Activated B cell treated with CpG ODN at 0.5 μM for 24 hours (primary cell): ENCODE measurements around the gene MILR1. TPM values are rescaled to one million over a fixed set of nuclear protein-coding genes. Genes with fewer than 3 reads are reported as not detected.
"Not testable (repeated sequence)": the region's sequence is repeated elsewhere in the genome, so short reads cannot be mapped to it uniquely, and the experiment has no call there.

Experiments used
- ATAC-seq: fragments of 200-7000 bp; cut with Tn5 transposase; one replicate; pipeline ENCODE4 v1.10.0; 2021; ENCODE audit warnings: low read depth, mild to moderate bottlenecking, moderate library complexity
- CTCF ChIA-PET: fragments of 350-600 bp; sonication (Branson Sonifier 250); formaldehyde crosslinking; loops from one replicate; lab custom pipeline; 2021; ENCODE audit warnings: antibody characterized with exemption; lab: Charles Lee
- POLR2A ChIA-PET: fragments of 350-600 bp; sonication (Branson Sonifier 250); formaldehyde crosslinking; loops from one replicate; lab custom pipeline; 2021; ENCODE audit warnings: antibody characterized with exemption; lab: Charles Lee
- DNase-seq: peaks from one replicate; pipeline ENCODE4 v3.0.0; 2022
- H3K27ac Mint-ChIP-seq: one replicate; pipeline ENCODE4 v1.8.0; 2020; ENCODE audit warnings: mixed read lengths
- H3K27me3 Mint-ChIP-seq: one replicate; pipeline ENCODE4 v1.8.0; 2021; ENCODE audit warnings: mixed read lengths
- H3K36me3 Mint-ChIP-seq: one replicate; pipeline ENCODE4 v1.8.0; 2021; ENCODE audit warnings: low read depth, mixed read lengths
- H3K4me1 Mint-ChIP-seq: one replicate; pipeline ENCODE4 v1.8.0; 2021; ENCODE audit warnings: mixed read lengths
- H3K4me3 Mint-ChIP-seq: one replicate; pipeline ENCODE4 v1.8.0; 2020; ENCODE audit warnings: mild to moderate bottlenecking, mixed read lengths
- H3K9me3 Mint-ChIP-seq: one replicate; pipeline ENCODE4 v1.8.0; 2020; ENCODE audit warnings: mixed read lengths
- intact Hi-C: fragments of 100-400 bp; cut with micrococcal nuclease; formaldehyde crosslinking; loops from one replicate; pipeline ENCODE4 v1.15.1; 2024
- total RNA-seq: library from RNA; stranded (reverse); gene quantifications from 2 replicates; pipeline ENCODE4 v1.2.3, GENCODE V29; 2022
- TF ChIP-seq, protein P1 (sequence below): fragments of 200-600 bp; IDR thresholded peaks from one replicate; pipeline ENCODE4 v1.8.0; 2022; ENCODE audit warnings: antibody characterized with exemption, mild to moderate bottlenecking

The MILR1 gene
- total RNA-seq, 1 donor from 2014 or later: 13.9 TPM

DNA sequence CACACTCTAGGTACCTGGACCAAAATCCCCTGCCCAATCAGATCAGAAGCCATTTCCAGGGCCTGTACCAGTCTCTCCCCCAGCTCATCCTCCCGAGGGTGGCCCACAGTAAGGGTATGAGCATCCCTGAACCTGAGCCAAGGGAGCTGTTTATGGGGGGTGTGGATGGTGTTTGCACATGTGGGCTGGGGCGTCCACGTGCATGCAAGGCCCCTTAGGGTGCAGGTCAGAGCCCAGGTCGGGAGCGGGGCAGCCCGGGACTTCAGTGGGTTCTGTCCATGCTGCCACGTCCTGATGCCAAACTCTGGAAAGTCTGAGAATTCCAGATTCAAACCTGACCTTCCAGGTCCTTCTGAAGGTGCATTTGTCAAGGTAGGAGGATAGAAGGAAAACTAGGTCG is 9.8 kb downstream of the MILR1 start:
- ATAC-seq (no peak), DNase-seq (no peak)
- ChIA-PET CTCF (no interaction called here), POLR2A (interaction anchor here (0.6 kb wide), 1 partner anchor 571 kb away, joined by 4 read pairs; no protein-coding TSS in a partner anchor)
- intact Hi-C loops: loop anchor here (5.0 to 10.0 kb wide), 2 partner anchors 36 to 1014 kb away; partner anchors contain the start of gene CYB561
- H3K36me3 Mint-ChIP-seq: peaks cover 27% of the 10 kb centered on the region
- no peak overlapping the region for H3K4me3 Mint-ChIP-seq
- TF ChIP-seq, protein P1, sequence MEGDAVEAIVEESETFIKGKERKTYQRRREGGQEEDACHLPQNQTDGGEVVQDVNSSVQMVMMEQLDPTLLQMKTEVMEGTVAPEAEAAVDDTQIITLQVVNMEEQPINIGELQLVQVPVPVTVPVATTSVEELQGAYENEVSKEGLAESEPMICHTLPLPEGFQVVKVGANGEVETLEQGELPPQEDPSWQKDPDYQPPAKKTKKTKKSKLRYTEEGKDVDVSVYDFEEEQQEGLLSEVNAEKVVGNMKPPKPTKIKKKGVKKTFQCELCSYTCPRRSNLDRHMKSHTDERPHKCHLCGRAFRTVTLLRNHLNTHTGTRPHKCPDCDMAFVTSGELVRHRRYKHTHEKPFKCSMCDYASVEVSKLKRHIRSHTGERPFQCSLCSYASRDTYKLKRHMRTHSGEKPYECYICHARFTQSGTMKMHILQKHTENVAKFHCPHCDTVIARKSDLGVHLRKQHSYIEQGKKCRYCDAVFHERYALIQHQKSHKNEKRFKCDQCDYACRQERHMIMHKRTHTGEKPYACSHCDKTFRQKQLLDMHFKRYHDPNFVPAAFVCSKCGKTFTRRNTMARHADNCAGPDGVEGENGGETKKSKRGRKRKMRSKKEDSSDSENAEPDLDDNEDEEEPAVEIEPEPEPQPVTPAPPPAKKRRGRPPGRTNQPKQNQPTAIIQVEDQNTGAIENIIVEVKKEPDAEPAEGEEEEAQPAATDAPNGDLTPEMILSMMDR: no peak
- no peak overlapping the region for H3K27ac Mint-ChIP-seq
- peaks cover 50% of the 10 kb centered on the region for H3K4me1 Mint-ChIP-seq
- H3K9me3 Mint-ChIP-seq: peaks cover 3% of the 10 kb centered on the region
- no peaks in the 10 kb centered on the region for H3K27me3 Mint-ChIP-seq

DNA sequence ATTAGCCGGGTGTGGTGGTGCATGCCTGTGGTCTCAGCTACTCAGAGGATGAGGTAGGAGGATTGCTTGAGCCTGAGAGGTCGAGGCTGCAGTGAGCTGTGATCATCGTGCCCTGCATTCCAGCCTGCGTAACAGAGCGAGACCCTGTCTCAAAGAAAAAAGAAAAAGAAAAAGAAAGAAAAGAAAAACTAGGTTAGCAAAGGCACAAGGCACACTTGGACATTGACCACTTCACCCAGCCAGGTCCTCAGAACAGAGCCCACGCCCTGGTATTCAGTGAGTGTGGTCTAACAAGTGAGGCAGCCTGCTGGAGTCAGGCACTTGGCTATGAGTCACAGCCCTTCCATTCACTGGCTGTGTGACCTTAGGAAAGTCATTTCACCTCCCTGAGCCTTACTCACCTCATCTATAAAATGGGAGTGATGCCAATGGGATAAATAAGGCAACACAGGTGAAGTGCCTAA is 10.4 kb downstream of the MILR1 start:
- intact Hi-C loops: loop anchor here (5.0 to 10.0 kb wide), 2 partner anchors 37 to 1015 kb away; partner anchors contain the start of gene CYB561
- peaks cover 3% of the 10 kb centered on the region for H3K9me3 Mint-ChIP-seq
- TF ChIP-seq, protein P1: no peak
- H3K27me3 Mint-ChIP-seq: no peaks in the 10 kb centered on the region
- peaks cover 25% of the 10 kb centered on the region for H3K36me3 Mint-ChIP-seq
- CTCF ChIA-PET: no interaction called here
- no peak overlapping the region for H3K27ac Mint-ChIP-seq
- H3K4me1 Mint-ChIP-seq: peaks cover 47% of the 10 kb centered on the region
- ATAC-seq (no peak), DNase-seq (no peak)
- POLR2A ChIA-PET: no interaction called here
- H3K4me3 Mint-ChIP-seq: no peak overlapping the region

DNA sequence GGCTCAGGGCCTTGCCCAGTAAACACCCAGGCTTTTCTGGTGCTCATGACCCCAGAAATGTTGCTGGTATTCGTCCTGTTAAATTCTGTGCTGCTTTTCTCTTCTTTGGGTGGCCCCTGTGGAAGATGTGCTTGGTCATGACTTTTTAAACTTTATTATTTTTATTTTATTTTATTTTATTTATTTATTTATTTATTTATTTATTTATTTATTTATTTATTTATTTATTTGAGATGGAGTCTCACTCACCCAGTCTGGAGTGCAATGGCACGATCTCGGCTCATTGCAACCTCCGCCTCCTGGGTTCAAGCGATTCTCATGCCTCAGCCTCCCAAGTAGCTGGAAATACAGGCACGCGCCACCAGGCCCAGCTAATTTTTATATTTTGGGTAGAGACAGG is 10.9 kb downstream of the MILR1 start:
- POLR2A ChIA-PET, CTCF ChIA-PET, H3K27ac Mint-ChIP-seq, H3K4me3 Mint-ChIP-seq, DNase-seq, H3K9me3 Mint-ChIP-seq, H3K27me3 Mint-ChIP-seq, ATAC-seq: not testable (repeated sequence)
- Mint-ChIP-seq H3K36me3 (peaks cover 22% of the 10 kb centered on the region), H3K4me1 (peaks cover 42% of the 10 kb centered on the region)
- intact Hi-C loops: loop anchor here (5.0 to 10.0 kb wide), 2 partner anchors 38 to 1015 kb away; partner anchors contain the start of gene CYB561

DNA sequence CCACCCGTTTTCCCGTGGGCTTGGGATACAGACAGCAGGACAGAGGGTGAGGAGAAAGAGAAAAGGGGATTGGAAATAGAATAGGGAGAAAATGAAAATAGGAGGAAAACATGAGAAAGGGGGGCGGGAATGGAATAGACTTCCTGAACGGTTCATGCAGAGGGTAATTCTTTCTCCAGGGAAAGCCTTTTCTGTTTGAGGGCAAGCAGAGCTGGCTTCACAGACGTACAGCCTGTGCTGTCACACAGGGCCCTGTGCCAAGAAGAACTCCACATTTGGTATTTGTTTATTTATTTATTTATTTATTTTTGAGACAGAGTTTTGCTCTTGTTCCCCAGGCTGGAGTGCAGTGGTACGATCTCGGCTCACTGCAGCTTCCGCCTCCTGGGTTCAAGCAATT is 12.0 kb downstream of the MILR1 start:
- POLR2A ChIA-PET: no interaction called here

DNA sequence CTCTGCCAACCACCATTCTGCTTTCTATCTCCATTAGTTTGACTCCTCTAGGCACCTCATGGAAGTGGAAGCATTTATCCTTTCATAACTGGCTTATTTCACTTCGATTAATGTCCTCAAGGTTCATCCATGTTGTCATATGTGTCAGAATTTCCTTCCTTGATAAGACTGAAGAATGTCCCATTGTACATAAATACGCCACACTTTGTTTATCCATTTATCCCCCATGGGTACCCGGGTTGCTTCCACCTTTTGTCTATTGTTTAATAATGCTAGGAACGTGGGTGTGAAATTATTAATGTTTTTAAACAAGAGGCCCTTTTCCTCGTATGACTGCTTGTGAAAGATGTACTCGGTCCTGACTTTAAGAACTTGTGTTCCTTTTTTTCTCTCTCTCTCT is 12.9 kb downstream of the MILR1 start:
- ChIA-PET POLR2A (no interaction called here), CTCF (no interaction called here)
- Mint-ChIP-seq H3K4me1 (peaks cover 23% of the 10 kb centered on the region), H3K27me3 (no peaks in the 10 kb centered on the region), H3K4me3 (no peak overlapping the region), H3K9me3 (no peaks in the 10 kb centered on the region), H3K27ac (no peak overlapping the region), H3K36me3 (peaks cover 29% of the 10 kb centered on the region)
- ATAC-seq (no peak), DNase-seq (no peak)
- TF ChIP-seq, protein P1: no peak
- intact Hi-C loops: no loop called here

More for the DNA sequence above, 12.0 kb downstream of the MILR1 start:
- Mint-ChIP-seq H3K27ac (no peak overlapping the region), H3K27me3 (no peaks in the 10 kb centered on the region), H3K36me3 (peaks cover 25% of the 10 kb centered on the region), H3K4me3 (no peak overlapping the region), H3K4me1 (peaks cover 32% of the 10 kb centered on the region), H3K9me3 (peaks cover 3% of the 10 kb centered on the region)
- TF ChIP-seq, protein P1: no peak
- intact Hi-C loops: no loop called here
- DNase-seq: no peak
- CTCF ChIA-PET: no interaction called here
- no peak for ATAC-seq
